Activated CD4-positive, alpha-beta T cell treated with anti-CD3 and anti-CD28 coated beads, Interleukin-2, Interleukin-4, amounts not matched to agents 100 ng/mL and 50 ng/mL, durations not matched to agents 16 hours and 8 hours (primary cell): ENCODE measurements around the gene TMEM131.
"Not testable (repeated sequence)": the region's sequence is repeated elsewhere in the genome, so short reads cannot be mapped to it uniquely, and the experiment has no call there.

ENCODE experiments used
- DNase-seq: peaks from one replicate; pipeline ENCODE4 v3.0.0-alpha.2; 2020; ENCODE audit warnings: low spot score

TMEM131 gene

GRCh38 chr2:97863829-97864228 is 131.9 kb downstream of the TMEM131 start:
- DNase-seq = no peak

GRCh38 chr2:97861177-97861576 is 134.6 kb downstream of the TMEM131 start:
- no peak for DNase-seq

GRCh38 chr2:97858442-97858841 is 137.3 kb downstream of the TMEM131 start:
- DNase-seq = no peak

DNA sequence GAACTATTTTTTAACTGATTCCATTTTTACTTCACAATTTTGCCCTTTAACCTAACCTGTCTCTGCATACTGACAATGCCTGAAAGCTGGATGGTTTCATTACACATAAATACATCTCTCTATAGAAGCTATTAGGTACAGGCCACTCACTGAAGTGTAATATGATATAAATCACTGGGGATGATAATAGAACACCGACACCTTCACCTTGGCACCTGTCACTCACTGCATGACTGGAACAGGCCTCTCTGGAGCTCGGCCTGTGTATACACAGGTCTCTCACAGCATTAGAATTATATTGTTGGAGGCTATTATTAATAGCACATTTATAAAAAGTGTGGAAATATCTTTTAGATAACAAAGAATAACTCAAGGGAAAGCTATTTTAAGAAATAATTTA is 138.2 kb downstream of the TMEM131 start:
- DNase-seq = no peak

GRCh38 chr2:97853057-97853456 is 142.7 kb downstream of the TMEM131 start:
- DNase-seq = not testable (repeated sequence)

GRCh38 chr2:97851172-97851571 is 144.6 kb downstream of the TMEM131 start:
- peak; percentile 84 for DNase-seq

- peak; percentile 84 for DNase-seq
Measured at GRCh38 chr2:97849881-97850528, 145.7 kb downstream of the TMEM131 start.

GRCh38 chr2:97848306-97848705 is 147.4 kb downstream of the TMEM131 start:
- DNase-seq = no peak

GRCh38 chr2:97846716-97847115 is 149.0 kb downstream of the TMEM131 start:
- not testable (repeated sequence) for DNase-seq

- peak; percentile 19 for DNase-seq
Measured at GRCh38 chr2:97845818-97846217, 149.9 kb downstream of the TMEM131 start.

DNA sequence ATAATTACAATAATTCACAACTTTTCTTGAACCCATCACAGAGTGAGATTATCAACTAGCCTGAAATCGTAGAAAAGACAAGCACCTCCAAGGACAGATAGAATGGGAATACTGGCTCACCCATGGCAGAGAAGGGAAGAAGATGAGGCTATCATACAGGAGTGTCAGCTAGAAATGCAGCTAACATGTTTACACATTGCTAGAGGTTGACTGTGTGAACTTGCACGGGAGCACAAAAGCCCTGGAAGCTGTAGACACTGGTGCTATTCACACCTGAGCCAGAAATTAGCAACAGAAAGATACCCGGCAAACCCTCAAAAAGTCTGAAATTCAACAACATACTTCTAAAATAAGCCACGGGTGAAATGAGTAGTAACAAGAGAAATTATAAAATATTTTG is 150.6 kb downstream of the TMEM131 start:
- DNase-seq = no peak

GRCh38 chr2:97844311-97844859 is 151.4 kb downstream of the TMEM131 start:
- DNase-seq = no peak

DNA sequence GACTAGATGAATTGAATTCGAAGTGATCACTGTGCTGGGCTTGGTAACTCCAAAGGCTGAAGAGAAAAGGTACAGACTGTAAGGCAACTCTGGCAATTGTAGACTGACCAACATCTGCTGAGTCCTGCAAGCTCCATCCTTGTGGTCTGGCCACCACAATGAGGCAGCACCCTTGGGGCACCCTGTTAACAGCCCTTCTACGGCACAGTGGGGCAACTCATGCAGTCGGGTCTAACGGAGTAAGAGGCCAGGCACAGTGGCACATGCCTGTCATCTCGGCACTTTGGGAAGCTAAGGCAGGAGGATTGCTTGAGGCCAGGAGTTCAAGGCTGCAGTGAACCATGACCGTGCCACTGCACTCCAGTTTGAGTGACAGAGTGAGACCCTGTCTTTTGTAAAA is 155.6 kb downstream of the TMEM131 start:
- no peak for DNase-seq

GRCh38 chr2:97834610-97835009 is 161.1 kb downstream of the TMEM131 start:
- DNase-seq = peak; percentile 38

DNA sequence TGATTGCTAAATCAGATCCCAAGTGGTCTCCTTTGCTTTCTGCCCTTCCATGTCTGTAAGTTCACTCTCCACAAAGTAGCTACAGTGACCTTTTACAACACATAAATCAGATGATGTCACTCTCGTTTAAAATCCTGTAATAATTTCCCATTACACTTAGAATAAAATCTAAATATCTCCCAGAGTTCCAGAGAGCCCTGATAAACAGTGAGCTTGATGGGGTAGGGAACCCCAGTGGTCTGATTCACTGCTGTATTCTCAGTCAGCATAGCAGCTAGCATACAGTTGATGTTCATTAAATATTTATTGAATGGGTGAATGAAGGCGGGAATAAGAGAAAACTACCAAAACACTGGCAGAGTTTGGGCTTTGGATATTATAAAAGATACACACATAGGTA is 164.6 kb downstream of the TMEM131 start:
- no peak for DNase-seq

DNA sequence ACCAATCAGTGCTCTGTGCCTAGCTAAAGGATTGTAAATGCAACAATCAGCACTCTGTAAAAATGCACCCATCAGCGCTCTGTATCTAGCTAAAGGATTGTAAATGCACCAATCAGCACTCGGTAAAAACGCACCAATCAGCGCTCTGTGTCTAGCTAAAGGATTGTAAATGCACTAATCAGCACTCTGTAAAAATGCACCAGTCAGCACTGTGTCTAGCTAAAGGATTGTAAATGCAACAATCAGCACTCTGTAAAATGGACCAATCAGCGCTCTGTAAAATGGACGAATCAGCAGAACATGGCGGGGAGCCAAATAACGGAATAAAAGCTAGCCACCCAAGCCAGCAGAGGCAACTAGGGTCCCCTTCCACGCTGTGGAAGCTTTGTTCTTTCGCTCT is 166.5 kb downstream of the TMEM131 start:
- DNase-seq = not testable (repeated sequence)

GRCh38 chr2:97827013-97827412 is 168.7 kb downstream of the TMEM131 start:
- not testable (repeated sequence) for DNase-seq

DNA sequence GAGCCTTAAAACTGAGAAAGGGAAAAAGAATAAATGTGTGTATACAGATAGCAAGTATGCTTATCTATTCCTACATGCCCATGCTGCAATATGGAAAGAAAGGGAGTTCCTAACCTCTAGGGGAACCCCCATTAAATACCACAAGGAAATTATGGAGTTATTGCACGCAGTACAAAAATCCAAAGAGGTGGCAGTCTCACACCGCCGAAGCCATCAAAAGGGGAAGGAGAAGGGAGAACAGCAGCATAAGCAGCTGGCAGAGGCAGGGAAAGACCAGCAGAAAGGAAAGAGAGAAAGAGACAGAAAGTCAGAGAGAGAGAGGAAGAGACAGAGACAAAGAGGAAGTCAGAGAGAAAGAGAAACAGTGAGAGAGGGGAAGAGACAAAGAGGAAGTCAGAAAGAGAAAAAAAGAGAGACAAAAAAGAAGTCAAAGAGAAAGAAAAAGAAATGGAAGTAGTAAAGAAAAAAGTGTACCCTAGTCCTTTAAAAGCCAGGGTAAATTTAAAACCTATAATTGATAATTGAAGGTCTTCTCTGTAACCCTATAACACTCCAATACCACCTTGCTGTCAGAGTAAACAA is 169.4 kb downstream of the TMEM131 start:
- DNase-seq = not testable (repeated sequence)

DNA sequence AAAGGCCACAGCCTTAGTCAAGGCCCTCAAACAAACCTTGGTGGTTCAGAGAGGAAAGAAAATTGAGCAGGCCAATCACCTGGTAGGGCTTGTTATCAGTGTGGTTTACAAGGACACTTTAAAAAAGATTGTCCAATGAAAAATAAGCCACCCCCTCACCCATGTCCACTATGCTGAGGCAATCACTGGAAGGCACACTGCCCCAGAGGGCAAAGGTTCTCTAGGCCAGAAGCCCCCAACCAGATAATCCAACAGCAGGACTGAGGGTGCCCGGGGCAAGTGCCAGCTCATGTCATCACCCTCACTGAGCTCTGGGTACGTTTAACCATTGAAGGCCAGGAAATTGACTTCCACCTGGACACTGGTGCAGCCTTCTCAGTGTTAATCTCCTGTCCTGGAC is 171.7 kb downstream of the TMEM131 start:
- DNase-seq = not testable (repeated sequence)

- not testable (repeated sequence) for DNase-seq
Measured at GRCh38 chr2:97821862-97822261, 173.9 kb downstream of the TMEM131 start.

DNA sequence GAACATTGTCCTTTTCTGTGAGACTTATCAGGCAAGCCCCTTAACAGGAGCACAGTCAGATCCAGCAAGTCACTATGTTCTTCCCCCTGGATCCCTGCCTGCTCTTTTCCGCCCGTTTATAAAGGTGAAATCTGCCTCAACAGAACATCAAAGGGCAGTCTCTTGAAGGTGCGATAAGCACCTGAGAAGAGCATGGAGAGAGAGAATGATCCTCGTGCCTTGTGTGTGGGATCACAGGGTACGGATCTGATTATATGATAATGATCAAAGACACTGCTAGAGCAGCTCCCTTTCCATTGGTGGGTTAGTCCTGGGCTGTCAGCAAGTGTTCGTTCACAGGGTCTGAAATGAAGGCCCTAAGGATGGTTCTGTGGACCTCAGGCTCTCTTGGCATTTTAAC is 176.0 kb downstream of the TMEM131 start:
- no peak for DNase-seq

GRCh38 chr2:97816411-97816810 is 179.3 kb downstream of the TMEM131 start:
- DNase-seq = no peak

DNA sequence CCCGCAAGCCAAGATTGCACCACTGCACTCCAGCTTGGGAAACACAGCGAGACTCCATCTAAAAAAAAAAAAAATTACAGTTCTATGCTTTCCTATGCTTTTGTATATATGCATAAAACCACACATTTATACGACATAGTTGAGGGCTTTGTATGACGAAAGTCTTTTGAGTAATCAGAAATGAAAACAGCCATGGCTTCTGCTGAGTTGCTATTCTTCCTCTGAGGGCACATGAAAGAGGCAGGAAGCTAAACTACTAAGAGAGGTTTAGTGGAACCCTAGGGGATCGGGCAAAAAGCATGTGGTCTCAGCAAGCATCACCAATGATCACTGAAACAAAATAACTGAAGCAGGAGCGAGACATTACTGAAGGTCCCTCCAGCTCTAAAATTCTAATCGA is 182.8 kb downstream of the TMEM131 start:
- DNase-seq = no peak

DNA sequence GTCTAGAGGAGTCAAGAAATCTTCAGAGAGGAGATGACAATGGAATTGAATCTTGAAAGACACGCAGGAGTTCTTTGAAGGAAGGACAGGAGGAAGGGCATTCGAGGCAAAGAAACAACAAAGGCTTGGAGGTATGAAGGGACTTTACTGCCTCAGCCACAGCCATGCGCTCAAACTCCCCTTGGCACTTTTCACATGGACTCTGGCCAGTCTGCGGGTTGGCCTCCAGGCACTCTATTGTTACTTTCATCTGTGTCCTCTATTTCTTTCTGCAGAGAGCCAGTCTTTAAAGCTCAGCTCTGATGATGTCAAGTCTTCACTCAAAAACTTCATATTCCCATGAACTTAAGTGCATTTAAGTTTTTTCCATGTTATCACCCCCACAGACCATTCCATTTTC is 186.9 kb downstream of the TMEM131 start:
- no peak for DNase-seq
